Type B pancreatic cell (in vitro differentiated cells): ENCODE data around the gene FAM131B. TPM values are rescaled to one million over a fixed set of nuclear protein-coding genes. Genes with fewer than 3 reads are reported as not detected.

Experiments
- DNase-seq: peaks from one replicate; pipeline ENCODE4 v3.0.0; 2021; ENCODE audit warnings: mixed read lengths; ENCODE audit not compliant: unreplicated experiment; ENCODE audit errors: extremely low spot score
- H3K27ac Mint-ChIP-seq: 2 replicates; pipeline ENCODE4 v1.8.0; 2021; ENCODE audit warnings: mild to moderate bottlenecking, mixed read lengths
- H3K27me3 Mint-ChIP-seq: 2 replicates; pipeline ENCODE4 v1.8.0; 2021; ENCODE audit warnings: mixed read lengths
- H3K36me3 Mint-ChIP-seq: 2 replicates; pipeline ENCODE4 v1.8.0; 2021; ENCODE audit warnings: mixed read lengths
- H3K4me1 Mint-ChIP-seq: one replicate; pipeline ENCODE4 v1.8.0; 2021; ENCODE audit warnings: mixed read lengths; ENCODE audit not compliant: unreplicated experiment
- H3K4me3 Mint-ChIP-seq: 2 replicates; pipeline ENCODE4 v1.8.0; 2021; ENCODE audit warnings: mild to moderate bottlenecking, mixed read lengths
- H3K9me3 Mint-ChIP-seq: 2 replicates; pipeline ENCODE4 v1.8.0; 2021; ENCODE audit warnings: mixed read lengths
- CTCF ChIP-seq: fragments of 200-600 bp; sonication (generic); conservative IDR thresholded peaks from 2 replicates; pipeline ENCODE4 v1.5.0; 2021; ENCODE audit warnings: antibody characterized with exemption, mild to moderate bottlenecking
- total RNA-seq: library from RNA; stranded (reverse); gene quantifications from 2 replicates; pipeline ENCODE4 v1.2.1, GENCODE V29; 2021; ENCODE audit warnings: low replicate concordance

Gene FAM131B
- total RNA-seq, 1 donor from 2014 or later = 6.5 TPM

- Mint-ChIP-seq H3K27me3 (no peaks in the 10 kb centered on the region), H3K4me1 (no peaks in the 10 kb centered on the region), H3K9me3 (no peaks in the 10 kb centered on the region), H3K4me3 (no peak overlapping the region), H3K36me3 (peaks cover 5% of the 10 kb centered on the region), H3K27ac (no peak overlapping the region)
- no peak for DNase-seq
- no peak for TF ChIP-seq CTCF
These were observed 36.6 kb upstream of the FAM131B start for GRCh38 chr7:143399151-143399550.

GRCh38 chr7:143398616-143399015, 36.1 kb upstream of the FAM131B start:
- H3K27ac Mint-ChIP-seq = no peak overlapping the region
- no peaks in the 10 kb centered on the region for H3K27me3 Mint-ChIP-seq
- no peak for DNase-seq
- no peak overlapping the region for H3K4me3 Mint-ChIP-seq
- no peaks in the 10 kb centered on the region for H3K9me3 Mint-ChIP-seq
- TF ChIP-seq CTCF = no peak
- no peaks in the 10 kb centered on the region for H3K4me1 Mint-ChIP-seq
- peaks cover 5% of the 10 kb centered on the region for H3K36me3 Mint-ChIP-seq

GRCh38 chr7:143397710-143398530, 35.4 kb upstream of the FAM131B start:
- Mint-ChIP-seq H3K4me3 (no peak overlapping the region), H3K27me3 (no peaks in the 10 kb centered on the region), H3K4me1 (no peaks in the 10 kb centered on the region), H3K27ac (no peak overlapping the region), H3K9me3 (no peaks in the 10 kb centered on the region), H3K36me3 (peaks cover 5% of the 10 kb centered on the region)
- TF ChIP-seq CTCF = no peak
- DNase-seq = no peak

GRCh38 chr7:143396625-143397556, 34.4 kb upstream of the FAM131B start:
- Mint-ChIP-seq H3K36me3 (peaks cover 5% of the 10 kb centered on the region), H3K27ac (no peak overlapping the region)

GRCh38 chr7:143396182-143396581, 33.7 kb upstream of the FAM131B start:
- H3K36me3 Mint-ChIP-seq = peaks cover 5% of the 10 kb centered on the region
- no peaks in the 10 kb centered on the region for H3K4me1 Mint-ChIP-seq
- no peak overlapping the region for H3K4me3 Mint-ChIP-seq
- no peaks in the 10 kb centered on the region for H3K9me3 Mint-ChIP-seq
- no peak overlapping the region for H3K27ac Mint-ChIP-seq
- H3K27me3 Mint-ChIP-seq = no peaks in the 10 kb centered on the region
- TF ChIP-seq CTCF = no peak
- no peak for DNase-seq

More at GRCh38 chr7:143396625-143397556, 34.4 kb upstream of the FAM131B start:
- H3K4me1 Mint-ChIP-seq = no peaks in the 10 kb centered on the region
- no peaks in the 10 kb centered on the region for H3K27me3 Mint-ChIP-seq
- no peaks in the 10 kb centered on the region for H3K9me3 Mint-ChIP-seq
- DNase-seq = no peak
- no peak for TF ChIP-seq CTCF
- H3K4me3 Mint-ChIP-seq = no peak overlapping the region
